HG03025 (cell line): Measurements from ENCODE around the gene TYW3.

Experiments
- ATAC-seq: cut with Tn5 transposase; IDR thresholded peaks from one replicate; pipeline ENCODE4 v1.9.1; 2021; ENCODE audit warnings: mild to moderate bottlenecking, moderate library complexity; ENCODE audit not compliant: unreplicated experiment, low FRiP score

Gene TYW3

DNA sequence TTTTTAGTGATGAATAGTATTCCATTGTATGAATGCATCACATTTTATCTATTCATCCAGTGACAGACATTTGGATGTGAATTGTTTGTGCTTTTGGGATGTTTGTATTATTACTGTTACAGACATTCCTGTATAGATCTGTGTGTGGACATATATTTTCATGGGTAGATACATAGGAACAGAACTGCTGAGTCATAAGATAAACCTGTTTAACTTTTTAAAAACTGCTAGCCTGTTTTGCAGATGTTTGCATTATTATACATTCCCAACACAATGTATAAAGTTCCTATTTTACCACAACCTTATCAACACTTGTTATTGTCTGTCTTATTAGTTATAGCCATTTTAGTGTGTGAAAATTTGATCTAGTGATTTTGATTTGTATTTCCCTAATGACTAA is 46.8 kb downstream of the TYW3 start:
- no peak for ATAC-seq

DNA sequence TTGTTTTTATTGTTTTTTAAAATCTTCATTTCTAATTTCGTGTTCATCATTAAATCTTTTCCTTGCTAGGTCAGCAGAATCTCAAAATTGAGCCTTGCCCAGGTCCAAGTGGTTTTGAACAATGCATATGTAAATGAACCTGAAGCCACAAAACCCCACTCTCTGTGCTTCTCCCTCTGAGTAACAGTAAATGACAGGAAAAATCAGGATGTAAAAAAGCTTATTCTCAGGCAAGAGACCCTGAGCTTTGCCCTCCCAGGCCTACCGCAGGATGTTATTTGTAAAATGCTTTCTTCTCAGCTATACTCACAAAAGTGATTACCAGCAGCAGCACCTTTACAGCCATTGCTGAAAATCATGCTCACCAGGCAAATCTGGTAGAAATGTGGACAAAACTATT is 47.6 kb downstream of the TYW3 start:
- ATAC-seq: no peak

DNA sequence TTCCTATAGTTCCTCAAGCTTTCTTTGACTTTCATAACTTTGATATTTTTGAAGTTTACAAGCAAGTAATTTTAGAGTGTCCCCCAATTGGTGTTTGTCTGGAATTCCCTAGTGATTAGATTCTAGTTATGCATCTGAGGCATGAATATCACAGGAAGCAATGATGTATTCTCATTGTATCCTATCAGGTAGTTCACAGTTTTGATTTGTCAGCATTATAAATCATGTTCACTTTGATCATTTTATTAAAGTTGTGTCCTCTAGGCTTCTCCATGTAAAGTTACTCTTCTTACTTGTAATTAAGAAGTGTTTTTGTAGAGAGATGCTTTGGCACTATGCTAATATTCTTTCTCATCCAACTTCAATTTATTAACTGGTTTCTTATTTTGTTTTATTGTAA is 53.0 kb downstream of the TYW3 start:
- ATAC-seq: no peak

DNA sequence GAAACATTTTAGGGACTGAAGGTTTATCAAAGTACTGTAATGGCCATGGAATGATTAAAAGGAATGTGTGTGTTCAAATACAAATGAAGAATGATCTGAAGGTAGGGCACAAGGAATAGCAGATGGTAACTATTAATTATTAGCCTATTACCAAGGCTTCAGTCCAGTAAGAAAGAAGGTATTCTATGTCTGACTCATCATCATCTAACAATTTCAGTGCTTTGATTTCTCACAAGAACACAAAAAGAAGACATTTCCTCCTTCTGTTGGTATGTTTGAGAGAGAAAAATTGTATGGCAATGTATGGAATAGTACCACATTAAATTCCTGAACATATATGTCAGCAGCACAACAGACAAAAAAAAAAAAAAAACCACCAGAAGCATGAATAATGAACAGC is 57.5 kb downstream of the TYW3 start:
- no peak for ATAC-seq

DNA sequence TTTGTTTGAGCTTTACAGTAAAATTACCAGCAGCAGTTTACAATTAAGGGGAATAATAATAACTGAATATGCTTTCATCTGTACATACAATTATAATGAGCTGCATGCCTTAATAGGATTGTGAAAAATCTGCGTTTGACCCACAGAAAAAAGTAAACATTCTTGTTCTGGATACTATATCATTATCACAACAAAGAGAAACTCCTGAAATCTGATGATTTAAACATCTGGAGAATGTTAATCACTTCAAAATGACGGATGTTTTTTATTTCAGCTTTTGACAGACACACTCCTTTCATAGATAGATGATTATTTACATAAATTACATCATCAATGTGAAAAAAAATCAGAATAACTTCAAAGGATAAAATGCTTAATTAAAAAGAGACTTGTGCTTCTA is 58.5 kb downstream of the TYW3 start:
- ATAC-seq: no peak

DNA sequence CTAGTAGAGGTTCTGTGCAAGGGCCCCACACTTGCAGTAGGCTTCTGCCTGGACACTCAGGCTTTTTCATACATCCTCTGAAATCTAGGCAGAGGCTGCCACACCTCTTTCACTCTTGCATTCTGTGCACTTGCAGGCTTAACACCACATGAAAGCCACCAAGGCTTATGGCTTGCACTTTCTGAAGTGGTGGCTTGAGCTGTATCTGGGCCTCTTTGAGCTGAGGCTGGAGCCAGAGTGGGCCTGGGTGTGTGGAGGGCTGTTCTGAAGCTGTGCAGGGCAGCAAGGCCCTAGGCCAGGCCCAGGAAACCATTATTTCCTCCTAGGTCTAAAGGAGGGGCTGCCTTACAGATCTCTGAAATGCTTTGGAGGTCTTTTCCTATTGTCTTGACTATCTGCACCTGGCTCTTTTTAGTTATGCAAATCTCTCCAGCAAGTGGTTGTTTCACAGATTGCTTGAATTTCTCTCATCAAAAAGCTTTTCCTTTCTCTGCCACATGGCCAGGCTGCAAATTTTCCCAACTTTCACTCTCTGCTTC is 66.2 kb downstream of the TYW3 start:
- no peak for ATAC-seq

DNA sequence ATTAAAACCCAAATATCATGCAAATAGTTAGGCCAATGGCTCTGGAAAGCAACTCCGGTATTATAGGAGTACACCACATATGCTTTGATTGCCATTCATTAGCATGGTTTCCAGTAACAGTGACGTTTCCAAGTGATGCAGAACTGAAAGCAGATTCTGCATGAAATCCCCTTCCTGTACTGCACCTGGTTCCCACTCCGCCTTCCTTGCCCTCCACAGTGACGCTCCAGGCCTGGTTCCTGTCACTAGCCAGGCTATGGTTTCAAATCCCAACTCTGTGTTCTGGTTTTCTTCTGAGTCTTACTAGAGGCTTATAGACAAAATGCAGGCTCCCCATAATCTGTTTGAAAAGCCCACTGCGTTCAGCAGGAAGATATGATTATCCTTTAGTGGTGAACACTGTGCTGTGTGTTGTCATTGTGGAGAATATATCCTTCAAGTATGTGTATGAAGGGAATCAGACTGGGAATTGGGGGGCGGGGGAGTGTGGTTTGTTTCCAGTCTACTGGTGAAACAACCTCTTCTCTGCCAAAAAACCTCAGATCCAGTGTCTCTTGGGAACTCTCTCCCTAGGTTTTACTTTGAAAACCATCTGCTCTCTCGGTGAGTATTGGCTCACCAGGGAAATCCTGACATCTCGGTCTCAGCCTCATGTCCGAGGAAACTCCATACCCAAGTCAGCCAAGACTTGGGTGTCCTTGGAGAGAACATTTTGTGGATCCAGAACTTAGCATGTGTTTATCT is 78.7 kb downstream of the TYW3 start:
- ATAC-seq: peak; percentile 46

DNA sequence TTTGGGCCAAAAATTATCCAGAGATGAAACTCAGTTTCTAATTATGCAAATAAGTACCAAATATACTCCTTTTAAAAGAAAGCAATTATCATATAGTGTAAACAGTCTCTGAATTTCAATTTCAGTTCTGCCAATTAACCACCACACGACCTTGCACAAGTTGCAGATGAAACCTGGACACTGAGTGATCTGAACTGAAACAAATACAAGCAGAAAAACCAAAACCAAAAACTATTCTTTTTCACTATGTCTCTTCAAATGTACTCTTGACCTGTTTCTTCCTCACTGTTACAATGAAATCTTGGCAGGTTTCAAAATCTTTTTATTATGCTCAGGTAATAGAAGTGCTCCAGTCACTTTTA is 79.2 kb downstream of the TYW3 start:
- ATAC-seq: peak; percentile 98
